DMS79 treated with DMSO at 0.1 percent for 48 hours (cell line): ENCODE results near the gene CYP1B1.
"Not testable (repeated sequence)": the region's sequence is repeated elsewhere in the genome, so short reads cannot be mapped to it uniquely, and the experiment has no call there.

ENCODE experiments used
- DNase-seq: peaks from one replicate; lab custom pipeline; 2025; lab: John Stamatoyannopoulos, UW

The CYP1B1 gene

DNA sequence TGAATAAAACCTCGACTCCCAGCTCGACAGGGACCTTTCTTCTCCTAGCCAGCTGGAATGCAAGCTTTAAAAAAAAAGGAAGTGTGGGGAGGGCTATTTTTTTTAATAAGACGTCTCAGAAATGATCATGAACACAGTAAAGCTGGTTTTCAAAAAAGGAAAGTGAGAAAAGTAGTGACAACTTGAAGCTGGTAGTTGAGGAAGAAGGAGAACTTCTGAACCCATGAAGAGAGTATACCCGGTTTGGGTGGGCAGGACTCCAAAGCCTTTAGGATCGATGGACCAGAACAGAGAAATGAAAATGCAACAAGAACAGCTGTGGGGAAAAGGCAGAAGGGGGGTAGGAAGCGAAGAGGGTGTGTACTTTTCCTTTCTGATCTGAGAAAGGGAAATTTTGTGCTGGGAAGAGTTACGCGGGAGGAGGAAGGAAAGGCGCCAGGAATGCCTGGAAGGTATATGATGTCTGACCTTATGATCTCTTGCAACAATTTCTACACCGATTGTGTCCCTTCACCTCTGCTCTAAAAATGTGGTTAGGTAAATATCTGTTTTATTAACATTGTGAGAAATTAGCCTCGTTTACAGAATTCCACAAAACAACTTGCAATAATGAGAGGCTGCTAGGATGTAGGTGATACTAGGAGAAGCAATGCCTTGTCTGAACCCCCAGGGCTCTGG is 22.6 kb upstream of the CYP1B1 start:
- no peak for DNase-seq

GRCh38 chr2:38097988-38098385 is 22.0 kb upstream of the CYP1B1 start:
- DNase-seq, result no peak

- DNase-seq, result no peak
Measured at GRCh38 chr2:38097258-38097987, 21.5 kb upstream of the CYP1B1 start.

GRCh38 chr2:38095996-38096861 is 20.3 kb upstream of the CYP1B1 start:
- peak; percentile 36 for DNase-seq

DNA sequence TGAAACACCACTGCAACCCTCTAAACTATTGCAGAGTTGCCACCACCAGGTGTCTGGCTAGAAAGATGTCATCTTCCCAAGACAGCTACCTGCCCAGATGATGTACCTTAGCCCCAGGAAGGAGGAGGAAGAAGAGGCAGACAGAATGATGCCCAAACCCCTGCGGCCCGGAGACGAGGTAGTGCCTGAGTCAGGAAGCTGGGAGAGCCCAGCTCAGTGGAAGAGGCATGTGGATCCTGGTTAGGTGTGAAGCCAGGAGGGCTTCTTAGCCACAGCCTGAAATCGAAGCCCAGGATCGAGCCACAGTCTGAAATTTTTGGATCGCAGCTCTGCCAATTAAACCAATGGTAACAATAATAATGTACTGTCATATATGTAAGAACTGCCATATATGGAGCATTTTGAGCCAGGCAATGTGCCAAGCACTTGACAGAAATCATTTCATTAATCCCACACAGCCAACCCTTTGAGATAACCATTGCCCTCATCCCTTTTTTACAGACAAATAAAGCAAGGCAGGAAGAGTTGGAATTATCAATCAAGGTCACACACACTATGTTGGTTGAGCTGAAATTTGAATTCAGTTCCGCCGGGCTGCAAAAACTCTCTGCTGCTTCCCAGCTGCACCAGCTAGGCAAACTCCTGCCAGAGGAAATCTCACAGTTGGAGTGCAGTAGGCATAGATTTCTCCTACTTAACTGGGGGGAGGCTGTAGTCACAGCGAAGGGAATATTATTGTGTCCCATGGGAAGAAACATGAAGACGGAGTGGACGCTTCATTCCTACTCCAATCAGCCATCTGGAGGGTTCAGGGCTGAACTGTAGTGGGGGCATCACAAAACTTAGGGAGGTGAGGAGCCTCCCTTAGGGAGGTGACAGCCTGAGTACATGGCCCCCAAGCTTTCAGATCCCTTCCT is 19.4 kb upstream of the CYP1B1 start:
- DNase-seq, result no peak

- DNase-seq, result no peak
Measured at GRCh38 chr2:38093527-38094165, 17.7 kb upstream of the CYP1B1 start.

DNA sequence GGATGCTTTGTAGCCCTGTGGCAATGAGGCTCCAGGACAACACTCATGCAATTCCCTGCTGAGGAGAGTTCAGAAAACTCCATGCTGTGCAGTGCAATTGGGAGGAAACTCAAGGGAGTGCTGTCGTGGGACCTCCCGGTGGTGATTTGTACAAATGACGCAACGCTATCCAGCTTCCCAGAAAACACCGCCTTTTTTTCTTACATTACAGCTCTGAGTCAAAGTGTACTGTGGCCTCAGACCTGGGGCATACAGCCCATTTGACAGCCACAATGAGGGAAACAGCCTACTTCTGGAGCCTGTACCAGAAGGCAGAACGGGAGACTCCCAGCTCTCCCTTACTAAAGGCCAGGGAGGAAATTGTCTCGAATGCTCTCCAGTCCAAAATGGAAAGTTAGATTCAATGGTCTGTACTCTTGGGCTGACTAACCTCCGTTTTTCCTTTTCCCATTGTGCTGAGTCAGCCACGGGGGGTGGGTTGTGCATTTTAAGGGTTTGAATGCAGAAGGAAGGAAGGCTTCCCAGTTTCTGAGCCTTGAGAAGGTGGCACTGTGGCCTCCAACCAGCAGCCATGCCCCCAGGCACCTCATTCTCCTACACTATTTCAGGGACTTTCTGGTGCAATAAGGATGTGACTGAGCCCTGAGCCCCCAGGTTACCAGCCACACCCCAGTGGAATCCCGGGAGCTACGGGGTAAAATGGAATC is 16.4 kb upstream of the CYP1B1 start:
- no peak for DNase-seq

GRCh38 chr2:38091760-38092159 is 15.8 kb upstream of the CYP1B1 start:
- no peak for DNase-seq

DNA sequence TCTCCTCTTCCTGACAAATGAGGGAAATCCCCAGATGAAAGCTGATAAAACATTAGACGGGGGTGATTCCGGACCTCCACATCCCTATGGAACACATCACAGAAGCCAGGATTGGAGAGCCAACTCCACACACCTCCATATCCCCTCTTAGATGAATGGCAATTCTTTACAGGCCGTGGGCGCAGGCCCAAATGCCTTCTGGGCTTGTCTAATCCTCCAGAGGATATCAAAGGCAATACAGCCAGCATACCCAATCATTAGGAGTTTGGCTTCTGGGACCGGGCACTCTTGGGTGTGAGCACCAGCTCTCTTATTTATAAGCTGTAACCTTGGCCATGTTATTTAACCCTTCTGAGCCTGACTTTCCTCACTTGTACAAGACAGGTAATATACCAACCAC is 15.0 kb upstream of the CYP1B1 start:
- no peak for DNase-seq

GRCh38 chr2:38090212-38090611 is 14.3 kb upstream of the CYP1B1 start:
- DNase-seq, result not testable (repeated sequence)

GRCh38 chr2:38085998-38086698 is 10.2 kb upstream of the CYP1B1 start:
- DNase-seq, result not testable (repeated sequence)

GRCh38 chr2:38084556-38084955 is 8.6 kb upstream of the CYP1B1 start:
- DNase-seq, result not testable (repeated sequence)

DNA sequence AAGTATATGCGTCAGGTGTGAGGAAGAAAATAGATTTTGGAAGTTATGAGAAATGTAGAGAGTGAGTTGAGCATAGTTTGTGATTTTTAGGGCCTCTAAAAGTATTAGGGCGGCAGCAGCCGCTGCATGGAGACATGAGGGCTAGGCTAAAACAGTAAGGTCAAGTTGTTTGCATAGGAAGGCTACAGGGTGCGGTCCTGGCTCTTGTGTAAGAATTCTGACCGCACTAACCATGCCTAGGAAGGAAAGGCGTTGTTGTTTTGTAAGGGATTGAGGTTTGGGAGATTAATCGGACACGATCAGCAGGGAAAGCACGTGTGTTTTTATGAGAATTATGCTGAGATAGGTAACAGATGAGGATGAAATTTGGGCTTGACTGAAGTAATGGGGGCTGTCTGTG is 6.8 kb upstream of the CYP1B1 start:
- DNase-seq, result not testable (repeated sequence)

DNA sequence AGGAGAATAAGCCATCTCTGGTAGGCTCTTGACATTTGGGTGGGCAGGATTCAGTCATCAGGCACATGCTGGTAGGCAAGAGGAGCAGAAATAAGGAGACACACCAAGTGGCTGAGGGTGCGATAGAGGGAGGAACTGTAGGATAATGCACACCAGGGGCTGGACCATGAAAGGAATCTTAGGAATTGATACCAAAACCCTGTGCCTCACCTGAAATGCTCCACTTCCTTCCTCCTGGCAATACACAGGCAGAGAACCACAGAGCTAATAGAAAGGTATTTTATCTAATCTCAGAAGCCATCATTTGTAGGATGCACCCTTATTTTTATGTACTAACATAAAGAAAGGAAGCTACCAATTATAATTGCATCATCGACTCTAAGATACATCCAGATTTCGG is 4.4 kb upstream of the CYP1B1 start:
- no peak for DNase-seq

DNA sequence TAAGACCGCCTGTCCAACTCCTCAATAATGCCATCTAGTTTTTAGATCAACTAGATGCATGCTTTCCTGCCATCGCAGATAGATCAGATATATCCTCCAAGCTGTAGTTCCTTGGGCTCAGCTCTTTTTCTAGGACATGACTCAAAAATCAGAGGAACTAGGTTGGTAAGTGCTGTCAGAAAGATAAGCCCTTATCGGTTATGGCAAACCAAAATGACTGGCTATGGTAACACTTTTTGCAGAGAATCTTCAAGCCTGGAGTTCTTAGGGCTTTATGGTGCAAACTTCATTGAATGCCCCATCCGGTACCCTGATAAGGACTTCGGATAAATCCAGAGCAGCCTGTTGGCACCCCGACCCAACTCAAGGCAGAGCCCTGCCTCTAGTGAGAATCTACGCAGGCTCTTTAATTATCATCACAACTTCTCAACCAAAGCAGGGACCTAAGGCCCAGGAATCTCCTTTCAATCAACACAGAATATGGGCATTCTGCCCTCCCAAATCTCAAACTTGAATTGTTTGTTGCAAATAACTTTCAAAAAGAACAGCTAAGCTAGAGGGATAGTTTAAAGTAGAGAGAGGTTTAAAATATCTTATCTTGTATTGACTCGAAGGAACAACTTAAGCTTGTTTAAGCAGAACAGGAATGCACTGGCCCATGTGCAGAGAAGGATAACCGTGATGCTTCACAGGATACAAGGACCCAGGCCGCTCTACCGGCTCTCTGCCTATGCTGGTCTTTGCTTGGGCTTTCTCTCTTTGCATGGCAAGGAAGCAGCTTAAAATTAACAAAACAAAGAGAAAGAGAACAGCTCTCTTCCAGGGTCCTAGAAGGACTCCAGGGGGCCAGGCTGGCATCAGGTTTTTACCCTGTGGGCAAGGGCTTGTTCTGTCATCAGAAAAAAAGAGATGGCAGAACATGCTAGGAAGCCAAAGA is 3.4 kb upstream of the CYP1B1 start:
- no peak for DNase-seq

GRCh38 chr2:38077431-38077769 is 1.4 kb upstream of the CYP1B1 start:
- no peak for DNase-seq

DNA sequence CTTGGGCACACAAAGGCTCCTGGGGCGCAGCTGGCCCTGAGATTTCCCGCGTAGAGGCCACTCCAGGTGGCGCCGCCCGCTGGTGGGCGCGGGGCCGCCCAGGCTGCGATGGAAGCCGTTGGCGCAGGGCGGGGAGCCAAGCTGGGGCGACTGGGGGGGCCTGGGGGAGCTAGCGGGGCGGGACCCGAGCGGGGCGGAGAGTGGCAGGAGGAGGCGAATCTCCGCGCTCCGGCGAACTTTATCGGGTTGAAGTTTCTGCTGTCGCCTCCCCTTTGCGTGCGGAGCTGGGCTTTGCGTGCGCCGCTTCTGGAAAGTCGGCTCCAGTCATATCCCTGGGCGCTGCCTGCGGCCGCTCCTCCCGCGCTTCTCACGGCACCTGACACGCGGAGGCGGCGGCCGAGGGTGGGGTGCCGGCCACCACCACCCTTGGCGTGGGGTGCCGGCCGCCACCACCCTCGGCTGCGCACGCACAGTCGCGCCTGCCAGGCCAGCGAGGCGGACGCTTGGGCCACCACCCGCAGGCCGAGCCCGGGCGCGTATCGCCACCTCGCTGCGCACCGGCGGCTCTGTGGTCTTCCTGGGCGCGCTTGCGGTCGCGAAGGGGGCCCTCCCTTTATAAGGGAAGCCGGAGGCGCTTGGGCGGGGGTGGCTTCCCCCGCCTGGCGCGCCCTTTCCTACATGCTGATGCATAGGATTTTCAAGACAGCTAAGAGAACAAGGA is 919 bp upstream of the CYP1B1 start:
- peak; percentile 77 for DNase-seq

DNA sequence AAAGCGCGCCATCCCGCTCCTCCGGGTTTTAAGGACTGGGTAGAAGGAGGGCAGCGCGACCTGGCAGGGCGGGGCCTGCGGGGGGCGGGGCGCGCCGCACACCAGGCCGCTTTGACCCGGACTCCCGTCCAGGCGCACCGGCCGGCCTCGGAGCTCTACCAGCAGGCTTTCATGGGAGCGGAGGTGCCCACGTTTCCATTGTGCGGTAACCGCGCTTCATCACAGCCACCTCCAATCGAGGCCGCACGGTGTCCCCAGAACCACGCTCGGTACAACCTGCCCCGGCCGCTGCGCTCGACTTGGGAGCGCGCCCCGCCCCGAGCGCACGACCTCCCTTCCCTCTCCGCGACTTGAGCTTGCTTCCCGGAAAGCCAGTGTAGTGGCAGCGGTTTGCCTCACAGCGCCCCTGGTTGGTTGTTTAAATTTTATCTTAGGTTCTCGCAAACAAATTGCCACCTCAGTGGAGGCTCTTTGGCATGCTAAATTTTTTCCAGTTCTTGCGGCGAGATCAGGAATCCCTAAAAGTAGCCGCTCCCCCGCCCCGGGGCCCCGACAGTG is 280 bp upstream of the CYP1B1 start:
- peak; percentile 77 for DNase-seq
